ENCODE measurements around the gene MGLL.

MGLL gene

GRCh38 chr3:127676456-127676855 lies 145.9 kb downstream of the MGLL start:
- H3K9me2 ChIP-seq (replicated peaks; ENCODE audit: insufficient read depth, low read length) = no peaks in the 10 kb centered on the region
- H3K4me3 ChIP-seq (ENCODE audit: insufficient read depth, low read length, poor library complexity, severe bottlenecking) = no peak overlapping the region
- no peak overlapping the region for H3K27ac ChIP-seq (ENCODE audit: low read depth, low read length)
- H3K9me3 ChIP-seq (ENCODE audit: insufficient read depth, low read length) = no peaks in the 10 kb centered on the region
- no peak overlapping the region for H2AFZ ChIP-seq (ENCODE audit: low read depth, low read length, severe bottlenecking)
- no peak overlapping the region for H3K9ac ChIP-seq (ENCODE audit: low read length)
- no peak overlapping the region for H3K4me2 ChIP-seq (ENCODE audit: low read depth, low read length, poor library complexity, severe bottlenecking)
- H4K20me1 ChIP-seq (ENCODE audit: low read depth, low read length) = no peaks in the 10 kb centered on the region
- H3K27me3 ChIP-seq (ENCODE audit: low read length) = no peaks in the 10 kb centered on the region
- TF ChIP-seq, protein P1, sequence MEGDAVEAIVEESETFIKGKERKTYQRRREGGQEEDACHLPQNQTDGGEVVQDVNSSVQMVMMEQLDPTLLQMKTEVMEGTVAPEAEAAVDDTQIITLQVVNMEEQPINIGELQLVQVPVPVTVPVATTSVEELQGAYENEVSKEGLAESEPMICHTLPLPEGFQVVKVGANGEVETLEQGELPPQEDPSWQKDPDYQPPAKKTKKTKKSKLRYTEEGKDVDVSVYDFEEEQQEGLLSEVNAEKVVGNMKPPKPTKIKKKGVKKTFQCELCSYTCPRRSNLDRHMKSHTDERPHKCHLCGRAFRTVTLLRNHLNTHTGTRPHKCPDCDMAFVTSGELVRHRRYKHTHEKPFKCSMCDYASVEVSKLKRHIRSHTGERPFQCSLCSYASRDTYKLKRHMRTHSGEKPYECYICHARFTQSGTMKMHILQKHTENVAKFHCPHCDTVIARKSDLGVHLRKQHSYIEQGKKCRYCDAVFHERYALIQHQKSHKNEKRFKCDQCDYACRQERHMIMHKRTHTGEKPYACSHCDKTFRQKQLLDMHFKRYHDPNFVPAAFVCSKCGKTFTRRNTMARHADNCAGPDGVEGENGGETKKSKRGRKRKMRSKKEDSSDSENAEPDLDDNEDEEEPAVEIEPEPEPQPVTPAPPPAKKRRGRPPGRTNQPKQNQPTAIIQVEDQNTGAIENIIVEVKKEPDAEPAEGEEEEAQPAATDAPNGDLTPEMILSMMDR (IDR thresholded peaks at IDR 0.05; ENCODE audit: insufficient read depth, low read length, poor library complexity, severe bottlenecking) = no peak
- no peak for TF ChIP-seq EZH2phosphoT487 (conservative IDR thresholded peaks at IDR 0.05; ENCODE audit: low read length)
- H3F3A ChIP-seq (ENCODE audit: insufficient read depth) = no peaks in the 10 kb centered on the region
- no peaks in the 10 kb centered on the region for H3K36me3 ChIP-seq (ENCODE audit: low read length)
- H3K79me2 ChIP-seq (ENCODE audit: insufficient read depth, low read length) = no peaks in the 10 kb centered on the region

DNA sequence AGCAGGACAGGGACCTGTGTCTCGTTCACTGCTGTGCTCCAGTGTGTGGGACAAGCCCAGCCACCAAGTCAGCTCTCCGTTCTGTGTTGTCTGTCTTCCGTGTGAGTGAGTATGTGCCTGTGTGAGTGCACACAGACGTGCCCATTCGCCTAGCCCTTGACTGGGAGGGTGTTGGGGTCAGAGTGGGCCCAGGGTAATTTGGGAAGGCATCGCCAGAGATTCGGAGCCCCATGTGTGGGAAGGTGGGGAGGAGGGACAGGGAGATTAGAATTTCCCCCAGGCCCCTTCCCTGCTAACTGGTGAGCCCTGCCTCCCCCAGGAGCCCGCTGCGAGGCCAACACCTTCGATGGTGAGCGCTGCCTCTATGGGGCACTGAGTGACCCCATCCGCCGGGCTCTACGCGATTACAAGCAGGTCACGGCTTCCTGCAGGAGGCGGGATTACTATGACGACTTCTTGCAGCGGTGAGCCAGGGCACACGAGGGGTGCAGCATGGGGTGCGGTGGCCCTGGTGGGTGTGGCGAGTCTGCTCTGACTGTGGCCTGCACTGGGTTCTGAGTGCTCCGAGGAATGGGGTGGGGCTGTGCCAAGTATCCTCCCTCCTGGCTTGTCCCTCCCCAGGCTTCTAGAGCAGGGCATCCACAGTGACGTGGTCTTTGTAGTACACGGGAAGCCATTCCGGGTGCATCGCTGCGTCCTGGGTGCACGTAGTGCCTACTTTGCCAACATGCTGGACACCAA lies 146.5 kb downstream of the MGLL start:
- Histone ChIP-seq H3K27ac (ENCODE audit: low read depth, low read length) (no peak overlapping the region), H3K4me3 (ENCODE audit: insufficient read depth, low read length, poor library complexity, severe bottlenecking) (no peak overlapping the region), H3K4me2 (ENCODE audit: low read depth, low read length, poor library complexity, severe bottlenecking) (no peak overlapping the region), H3K27me3 (ENCODE audit: low read length) (no peaks in the 10 kb centered on the region), H3K36me3 (ENCODE audit: low read length) (no peaks in the 10 kb centered on the region), H3F3A (ENCODE audit: insufficient read depth) (no peaks in the 10 kb centered on the region), H3K9me3 (ENCODE audit: insufficient read depth, low read length) (no peaks in the 10 kb centered on the region), H3K9me2 (replicated peaks; ENCODE audit: insufficient read depth, low read length) (no peaks in the 10 kb centered on the region), H3K9ac (ENCODE audit: low read length) (no peak overlapping the region), H4K20me1 (ENCODE audit: low read depth, low read length) (no peaks in the 10 kb centered on the region), H3K79me2 (ENCODE audit: insufficient read depth, low read length) (no peaks in the 10 kb centered on the region), H2AFZ (ENCODE audit: low read depth, low read length, severe bottlenecking) (no peak overlapping the region)
- no peak for TF ChIP-seq EZH2phosphoT487 (conservative IDR thresholded peaks at IDR 0.05; ENCODE audit: low read length)
- TF ChIP-seq, protein P1 (IDR thresholded peaks at IDR 0.05; ENCODE audit: insufficient read depth, low read length, poor library complexity, severe bottlenecking) = no peak

- Histone ChIP-seq H4K20me1 (ENCODE audit: low read depth, low read length) (no peaks in the 10 kb centered on the region), H3K27ac (ENCODE audit: low read depth, low read length) (no peak overlapping the region)
- TF ChIP-seq, protein P1 (IDR thresholded peaks at IDR 0.05; ENCODE audit: insufficient read depth, low read length, poor library complexity, severe bottlenecking) = no peak
- no peak for TF ChIP-seq EZH2phosphoT487 (conservative IDR thresholded peaks at IDR 0.05; ENCODE audit: low read length)
Observed at GRCh38 chr3:127674790-127675189, 147.5 kb downstream of the MGLL start.

More at GRCh38 chr3:127674790-127675189, 147.5 kb downstream of the MGLL start:
- no peak overlapping the region for H3K4me3 ChIP-seq (ENCODE audit: insufficient read depth, low read length, poor library complexity, severe bottlenecking)
- no peaks in the 10 kb centered on the region for H3K9me2 ChIP-seq (replicated peaks; ENCODE audit: insufficient read depth, low read length)
- H2AFZ ChIP-seq (ENCODE audit: low read depth, low read length, severe bottlenecking) = no peak overlapping the region
- no peaks in the 10 kb centered on the region for H3K36me3 ChIP-seq (ENCODE audit: low read length)
- H3K27me3 ChIP-seq (ENCODE audit: low read length) = no peaks in the 10 kb centered on the region
- H3K9me3 ChIP-seq (ENCODE audit: insufficient read depth, low read length) = no peaks in the 10 kb centered on the region
- no peak overlapping the region for H3K4me2 ChIP-seq (ENCODE audit: low read depth, low read length, poor library complexity, severe bottlenecking)
- H3F3A ChIP-seq (ENCODE audit: insufficient read depth) = no peaks in the 10 kb centered on the region
- no peak overlapping the region for H3K9ac ChIP-seq (ENCODE audit: low read length)
- no peaks in the 10 kb centered on the region for H3K79me2 ChIP-seq (ENCODE audit: insufficient read depth, low read length)
